K562 (cell line): Measurements from ENCODE around the gene ACAD8. TPM values are rescaled to one million over a fixed set of nuclear protein-coding genes. Genes with fewer than 3 reads are reported as not detected.

Experiments used
- ATAC-seq: fragments of 200-7000 bp; cut with Tn5 transposase; 3 replicates; pipeline ENCODE4 v1.9.1; 2020; ENCODE audit warnings: moderate library complexity
- BruUV-seq: library from RNA; stranded (reverse); fragments of 400-500 nt; replicated peaks from 2 replicates; lab custom pipeline; 2021; lab: Mats Ljungman, UMichigan
- CTCF ChIA-PET: fragments of 300-600 bp; formaldehyde crosslinking; extraction: SDS; loops from one replicate; lab custom pipeline; 2021; ENCODE audit warnings: low intra/inter-chr PET ratio; lab: Yijun Ruan, JAX
- POLR2A ChIA-PET: fragments of 300-600, 350-650 bp; sonication (Branson Sonifier 250); formaldehyde crosslinking; extraction: SDS; loops from one replicate; lab custom pipeline; 2021; ENCODE audit warnings: antibody characterized with exemption, inconsistent platforms; lab: Yijun Ruan, JAX
- DNase-seq, 4 experiments: peaks; one replicate each; pipeline versions ENCODE4 v3.0.0 to v3.0.0-alpha.2; 2011 to 2018; ENCODE audit warnings: low spot score in 3 of 4, mixed read lengths in 3 of 4; ENCODE audit errors: extremely low read depth in 1 of 4
- FAIRE-seq: peaks from 2 replicates; lab custom pipeline; 2011; peaks lifted over from hg19 to GRCh38; lab: Jason Lieb, UNC
- H2AFZ ChIP-seq: 2 replicates; pipeline ENCODE4 v1.6.0; 2011; ENCODE audit warnings: low read depth, low read length, control low read depth, inconsistent platforms
- H3K27ac ChIP-seq: fragments of 200-600 bp; 3 replicates; pipeline ENCODE4 v1.8.0; 2011; ENCODE audit warnings: low read depth, mild to moderate bottlenecking, control low read depth, inconsistent platforms, low read length, moderate library complexity, mixed read lengths; ENCODE audit errors: extremely low read depth
- H3K27me3 ChIP-seq, 2 experiments: fragments of 300-600 bp in 1 of 2; 2 replicates in 1 of 2; 3 replicates in 1 of 2; pipeline versions ENCODE4 v1.6.0 to v1.8.0; 2011; ENCODE audit warnings: inconsistent platforms in 2 of 2, low read length in 2 of 2, mild to moderate bottlenecking in 1 of 2, mixed read lengths in 1 of 2, moderate library complexity in 1 of 2; ENCODE audit not compliant: control insufficient read depth in 2 of 2, insufficient read depth in 2 of 2
- H3K36me3 ChIP-seq: fragments of 300-600 bp; 3 replicates; pipeline ENCODE4 v1.8.0; 2011; ENCODE audit warnings: mild to moderate bottlenecking, low read length, inconsistent platforms; ENCODE audit not compliant: control insufficient read depth, insufficient read depth
- H3K4me1 ChIP-seq, 2 experiments: fragments of 200-600 bp in 1 of 2; replicated peaks in 1 of 2; 2 replicates in 1 of 2; 3 replicates in 1 of 2; pipeline versions ENCODE4 v1.5.1 to v1.8.0; 2011; ENCODE audit warnings: inconsistent platforms in 2 of 2, low read length in 2 of 2, mild to moderate bottlenecking in 1 of 2, mixed read lengths in 1 of 2, moderate library complexity in 1 of 2; ENCODE audit not compliant: control insufficient read depth in 2 of 2, insufficient read depth in 2 of 2
- H3K4me2 ChIP-seq: 2 replicates; pipeline ENCODE4 v1.6.1; 2011; ENCODE audit warnings: low read length, control low read depth, inconsistent platforms, mixed read lengths; ENCODE audit not compliant: insufficient read depth
- H3K4me3 ChIP-seq: fragments of 200-600 bp; sonication (generic), shearing (Covaris generic); 2 replicates; pipeline ENCODE4 v1.5.1; 2016; ENCODE audit warnings: control low read depth, inconsistent platforms
- H3K79me2 ChIP-seq: fragments of 200-600 bp; 3 replicates; pipeline ENCODE4 v1.8.0; 2011; ENCODE audit warnings: low read length, inconsistent platforms; ENCODE audit not compliant: control insufficient read depth, insufficient read depth
- H3K9ac ChIP-seq, 2 experiments: 2 replicates each; pipeline versions ENCODE4 v1.6.0 to v1.6.1; 2011; ENCODE audit warnings: low read depth in 2 of 2, low read length in 2 of 2, control low read depth in 1 of 2, inconsistent platforms in 1 of 2, mild to moderate bottlenecking in 1 of 2, mixed read lengths in 1 of 2; ENCODE audit not compliant: insufficient read depth in 1 of 2
- H3K9me1 ChIP-seq: one replicate; pipeline ENCODE4 v1.6.0; 2011; ENCODE audit warnings: inconsistent platforms, mild to moderate bottlenecking, low read length, moderate library complexity; ENCODE audit not compliant: control insufficient read depth, insufficient read depth
- H3K9me3 ChIP-seq: replicated peaks from 2 replicates; pipeline ENCODE4 v1.5.1; 2011; ENCODE audit warnings: low read depth, low read length, inconsistent platforms; ENCODE audit not compliant: control insufficient read depth, insufficient read depth
- H4K20me1 ChIP-seq: replicated peaks from 2 replicates; pipeline ENCODE4 v1.6.1; 2011; ENCODE audit warnings: low read length, inconsistent platforms, mixed read lengths; ENCODE audit not compliant: control insufficient read depth, insufficient read depth
- MNT ChIP-seq, 2 experiments: fragments of 450-650 bp; conservative IDR thresholded peaks; 2 replicates each; pipeline ENCODE4 v1.6.1; 2017; ENCODE audit warnings: mild to moderate bottlenecking in 2 of 2, moderate library complexity in 2 of 2
- MYC ChIP-seq, 2 experiments: fragments of 250-450 bp in 1 of 2; sonication (Bioruptor Pico) in 1 of 2; IDR thresholded peaks; 2 replicates each; pipeline versions ENCODE4 v1.5.1 to v1.6.1; 2012 to 2021; ENCODE audit warnings: low read depth in 2 of 2, borderline replicate concordance in 1 of 2, improper control_type of control experiment in 1 of 2, low read length in 1 of 2, mild to moderate bottlenecking in 1 of 2, moderate library complexity in 1 of 2
- RBM25 ChIP-seq: fragments of 200-400 bp; formaldehyde crosslinking; IDR thresholded peaks from 2 replicates; pipeline ENCODE4 v1.6.1; 2018; ENCODE audit warnings: low read length, low read depth, moderate library complexity; ENCODE audit not compliant: severe bottlenecking
- XRCC4 ChIP-seq: IDR thresholded peaks from one replicate; pipeline ENCODE4 v1.6.1; 2011; ENCODE audit not compliant: insufficient read depth, insufficient read length; ENCODE audit errors: extremely low read depth
- WGBS: fragments of 100-300 bp; shearing (Covaris generic); methylation state at CpG from one replicate; pipeline ENCODE4 v1.1.6; 2016; ENCODE audit warnings: low coverage, mixed read lengths; ENCODE audit not compliant: insufficient coverage; ENCODE audit errors: missing lambda C conversion rate; 5-methylcytosine and 5-hydroxymethylcytosine counted together
- in situ Hi-C: fragments of 300-500 bp; cut with MboI; formaldehyde crosslinking; loops from 4 replicates; pipeline ENCODE4 v1.15.0; 2018; ENCODE audit warnings: inconsistent platforms, mixed read lengths
- intact Hi-C: fragments of 100-400 bp; cut with micrococcal nuclease; formaldehyde crosslinking; loops from 2 replicates; pipeline ENCODE4 v1.14.2; 2022
- polyA plus RNA-seq, 8 experiments: library from polyadenylated mRNA; depleted of rRNA in 4 of 8; stranded (reverse) in 5 of 8; unstranded in 3 of 8; fragments of >200 nt; fragmentation: Nextera tagmentation in 2 of 8; fragmentation: Illumina TruSeq in 1 of 8; extraction: Ambion mirVana in 2 of 8; extraction: Trizol in 1 of 8; gene quantifications; 2 replicates each; pipeline versions ENCODE4 v1.2.1 to v1.2.3, GENCODE V29; 2011 to 2014; ENCODE audit warnings: inconsistent platforms in 1 of 8, missing spikeins in 1 of 8
- total RNA-seq, 7 experiments: library from RNA; depleted of rRNA in 6 of 7; stranded (reverse); fragments of >200 nt in 6 of 7; fragmentation: Illumina TruSeq in 2 of 7; extraction: Trizol in 2 of 7; gene quantifications; 2 replicates each; pipeline versions ENCODE4 v1.2.1 to v1.2.3, GENCODE V29; 2011 to 2021; ENCODE audit warnings: low replicate concordance in 1 of 7
- TF ChIP-seq, protein P1 (sequence below): fragments of 200-400 bp; formaldehyde crosslinking; IDR thresholded peaks from 2 replicates; pipeline ENCODE4 v1.6.1; 2017; ENCODE audit warnings: mild to moderate bottlenecking, low read depth, low read length, moderate library complexity
- TF ChIP-seq, protein P2 (sequence below), 3 experiments: fragments of 200-800 bp in 1 of 3; sonication (Bioruptor generic) in 1 of 3; sonication (generic) in 1 of 3; formaldehyde crosslinking in 1 of 3; IDR thresholded peaks; 2 replicates each; pipeline versions ENCODE4 v1.6.1 to v1.8.0; 2016 to 2022; ENCODE audit warnings: mild to moderate bottlenecking in 2 of 3, missing compliant biosample characterization in 2 of 3, missing genetic modification characterization in 2 of 3, missing genetic modification reagents in 1 of 3
- TF ChIP-seq, protein P3 (sequence below), 2 experiments: IDR thresholded peaks; 2 replicates each; pipeline ENCODE4 v1.6.1; 2012; ENCODE audit warnings: improper control_type of control experiment in 2 of 2, low read depth in 2 of 2, low read length in 2 of 2, borderline replicate concordance in 1 of 2

Gene ACAD8
- total and polyA plus RNA-seq, 9 of the 15 experiments (the other 6 are each of a cell fraction or from before 2014, with no cell fraction given): 6.5 to 34.1 (median 20.1) TPM

GRCh38 chr11:134231958-134232659, 21.3 kb upstream of the ACAD8 start (continued):
- TF ChIP-seq, protein P1, sequence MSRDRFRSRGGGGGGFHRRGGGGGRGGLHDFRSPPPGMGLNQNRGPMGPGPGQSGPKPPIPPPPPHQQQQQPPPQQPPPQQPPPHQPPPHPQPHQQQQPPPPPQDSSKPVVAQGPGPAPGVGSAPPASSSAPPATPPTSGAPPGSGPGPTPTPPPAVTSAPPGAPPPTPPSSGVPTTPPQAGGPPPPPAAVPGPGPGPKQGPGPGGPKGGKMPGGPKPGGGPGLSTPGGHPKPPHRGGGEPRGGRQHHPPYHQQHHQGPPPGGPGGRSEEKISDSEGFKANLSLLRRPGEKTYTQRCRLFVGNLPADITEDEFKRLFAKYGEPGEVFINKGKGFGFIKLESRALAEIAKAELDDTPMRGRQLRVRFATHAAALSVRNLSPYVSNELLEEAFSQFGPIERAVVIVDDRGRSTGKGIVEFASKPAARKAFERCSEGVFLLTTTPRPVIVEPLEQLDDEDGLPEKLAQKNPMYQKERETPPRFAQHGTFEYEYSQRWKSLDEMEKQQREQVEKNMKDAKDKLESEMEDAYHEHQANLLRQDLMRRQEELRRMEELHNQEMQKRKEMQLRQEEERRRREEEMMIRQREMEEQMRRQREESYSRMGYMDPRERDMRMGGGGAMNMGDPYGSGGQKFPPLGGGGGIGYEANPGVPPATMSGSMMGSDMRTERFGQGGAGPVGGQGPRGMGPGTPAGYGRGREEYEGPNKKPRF: no peak
- TF ChIP-seq, protein P2, sequence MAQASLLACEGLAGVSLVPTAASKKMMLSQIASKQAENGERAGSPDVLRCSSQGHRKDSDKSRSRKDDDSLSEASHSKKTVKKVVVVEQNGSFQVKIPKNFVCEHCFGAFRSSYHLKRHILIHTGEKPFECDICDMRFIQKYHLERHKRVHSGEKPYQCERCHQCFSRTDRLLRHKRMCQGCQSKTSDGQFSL (CRISPR knock-in tag; IDR thresholded peaks at IDR 0.05): no peak
- TF ChIP-seq, protein P2 (tag; IDR thresholded peaks at IDR 0.05): no peak

- Histone ChIP-seq H3K4me1 (peaks cover 22 to 48% of the 10 kb centered on the region in 2 experiments), H3K9ac (no peak overlapping the region), H2AFZ (peak overlapping the region; percentile 48), H4K20me1 (peaks cover 4% of the 10 kb centered on the region; the same call in 1 of the 2 replicates), H3K79me2 (peaks cover 65% of the 10 kb centered on the region), H3K27me3 (no peaks in the 10 kb centered on the region), H3K9me1 (peaks cover 5% of the 10 kb centered on the region), H3K9me3 (no peaks in the 10 kb centered on the region), H3K27ac (peak overlapping the region; percentile 64), H3K4me3 (no peak overlapping the region), H3K4me2 (peak overlapping the region; percentile 72), H3K36me3 (peaks cover 38% of the 10 kb centered on the region)
- in situ Hi-C loops: no loop called here
- CTCF ChIA-PET: no interaction called here
- DNase-seq (peak; percentile 68 to 88 (median 79)), ATAC-seq (peak; percentile 92), FAIRE-seq (peak; percentile 95)
- WGBS: 0% methylated on average over 4 of the region's 4 CpGs
- no TSS peak for BruUV-seq
- POLR2A ChIA-PET: interaction anchor here (0.7 to 2.2 kb wide), 6 partner anchors 9 to 43 kb away, joined by 3 to 18 read pairs (median 3); partner anchors contain the start of genes GLB1L3, NCAPD3 and VPS26B
- intact Hi-C loops: loop anchor here (1.0 kb wide), 1 partner anchor 8 kb away; no protein-coding TSS in a partner anchor
- TF ChIP-seq, protein P3, sequence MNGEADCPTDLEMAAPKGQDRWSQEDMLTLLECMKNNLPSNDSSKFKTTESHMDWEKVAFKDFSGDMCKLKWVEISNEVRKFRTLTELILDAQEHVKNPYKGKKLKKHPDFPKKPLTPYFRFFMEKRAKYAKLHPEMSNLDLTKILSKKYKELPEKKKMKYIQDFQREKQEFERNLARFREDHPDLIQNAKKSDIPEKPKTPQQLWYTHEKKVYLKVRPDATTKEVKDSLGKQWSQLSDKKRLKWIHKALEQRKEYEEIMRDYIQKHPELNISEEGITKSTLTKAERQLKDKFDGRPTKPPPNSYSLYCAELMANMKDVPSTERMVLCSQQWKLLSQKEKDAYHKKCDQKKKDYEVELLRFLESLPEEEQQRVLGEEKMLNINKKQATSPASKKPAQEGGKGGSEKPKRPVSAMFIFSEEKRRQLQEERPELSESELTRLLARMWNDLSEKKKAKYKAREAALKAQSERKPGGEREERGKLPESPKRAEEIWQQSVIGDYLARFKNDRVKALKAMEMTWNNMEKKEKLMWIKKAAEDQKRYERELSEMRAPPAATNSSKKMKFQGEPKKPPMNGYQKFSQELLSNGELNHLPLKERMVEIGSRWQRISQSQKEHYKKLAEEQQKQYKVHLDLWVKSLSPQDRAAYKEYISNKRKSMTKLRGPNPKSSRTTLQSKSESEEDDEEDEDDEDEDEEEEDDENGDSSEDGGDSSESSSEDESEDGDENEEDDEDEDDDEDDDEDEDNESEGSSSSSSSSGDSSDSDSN (IDR thresholded peaks at IDR 0.05; ENCODE audit: borderline replicate concordance in 1 of 2, low read depth in 2 of 2, low read length in 2 of 2): 0 out of 4 replicates have a peak, but pooled peaks of 1 of the 2 experiments have one; percentile 9
- TF ChIP-seq MYC (IDR thresholded peaks at IDR 0.05; ENCODE audit: low read depth, low read length) (no peak), MYC (CRISPR knock-in tag; IDR thresholded peaks at IDR 0.05; ENCODE audit: borderline replicate concordance, low read depth) (no peak), XRCC4 (no peak), RBM25 (peak; percentile 35), MNT (conservative IDR thresholded peaks at IDR 0.05) (0 out of 4 replicates have a peak, but pooled peaks of 1 of the 2 experiments have one; percentile 53)
Observed at GRCh38 chr11:134233729-134234179, 19.6 kb upstream of the ACAD8 start.
